SK-N-SH (cell line): ENCODE measurements around the gene MTHFD1L. TPM values are rescaled to one million over a fixed set of nuclear protein-coding genes. Genes with fewer than 3 reads are reported as not detected.

Experiments
- CTCF ChIA-PET: fragments of 300-600, 350-600 bp; formaldehyde crosslinking; extraction: SDS; loops from one replicate; lab custom pipeline; 2021; lab: Yijun Ruan, JAX
- POLR2A ChIA-PET: fragments of 350-600 bp; sonication (Branson Sonifier 250); formaldehyde crosslinking; extraction: SDS; loops from one replicate; lab custom pipeline; 2020; ENCODE audit warnings: antibody characterized with exemption, inconsistent platforms; lab: Yijun Ruan, JAX
- DNase-seq: peaks from one replicate; pipeline ENCODE4 v3.0.0; 2012
- H2AFZ ChIP-seq: fragments of 200-600 bp; sonication (generic); 2 replicates; pipeline ENCODE4 v1.8.1; 2016; ENCODE audit warnings: antibody characterized with exemption, mild to moderate bottlenecking, low read depth
- H3F3A ChIP-seq: fragments of 200-600 bp; sonication (generic); replicated peaks from 2 replicates; pipeline ENCODE3; 2016; ENCODE audit warnings: antibody characterized with exemption, mild to moderate bottlenecking; ENCODE audit not compliant: insufficient read depth
- H3K27ac ChIP-seq, 2 experiments: fragments of 200-500 bp in 1 of 2; fragments of 200-600 bp in 1 of 2; sonication (Bioruptor generic) in 1 of 2; sonication (generic), shearing (Covaris generic) in 1 of 2; 2 replicates each; pipeline versions ENCODE4 v1.5.1 to v1.6.1; 2014 to 2016; ENCODE audit warnings: low read depth in 2 of 2, inconsistent platforms in 1 of 2, low read length in 1 of 2, mild to moderate bottlenecking in 1 of 2, mixed read lengths in 1 of 2
- H3K27me3 ChIP-seq: fragments of 200-600 bp; sonication (generic), shearing (Covaris generic); 2 replicates; pipeline ENCODE4 v1.6.1; 2016; ENCODE audit warnings: mixed run types; ENCODE audit not compliant: insufficient read depth
- H3K36me3 ChIP-seq, 2 experiments: fragments of 200-500 bp in 1 of 2; fragments of 200-600 bp in 1 of 2; sonication (Bioruptor generic) in 1 of 2; sonication (generic) in 1 of 2; replicated peaks in 1 of 2; 2 replicates each; pipeline versions ENCODE3 to v1.5.1; 2014 to 2016; ENCODE audit warnings: low read length in 1 of 2, mild to moderate bottlenecking in 1 of 2; ENCODE audit not compliant: insufficient read depth in 2 of 2, control insufficient read depth in 1 of 2
- H3K4me1 ChIP-seq, 2 experiments: fragments of 200-500 bp in 1 of 2; fragments of 200-600 bp in 1 of 2; sonication (Bioruptor generic) in 1 of 2; sonication (generic), shearing (Covaris generic) in 1 of 2; 2 replicates each; pipeline versions ENCODE4 v1.5.1 to v1.6.1; 2014 to 2016; ENCODE audit warnings: low read depth in 1 of 2, low read length in 1 of 2, mixed run types in 1 of 2; ENCODE audit not compliant: insufficient read depth in 2 of 2, control insufficient read depth in 1 of 2
- H3K4me2 ChIP-seq: fragments of 200-600 bp; sonication (generic), shearing (Covaris generic); 2 replicates; pipeline ENCODE4 v1.6.1; 2017; ENCODE audit warnings: mixed run types
- H3K4me3 ChIP-seq, 2 experiments: fragments of 200-500 bp in 1 of 2; fragments of 200-600 bp in 1 of 2; sonication (Bioruptor generic) in 1 of 2; sonication (generic), shearing (Covaris generic) in 1 of 2; 2 replicates each; pipeline versions ENCODE4 v1.5.1 to v1.8.1; 2014 to 2016; ENCODE audit warnings: low read depth in 2 of 2, inconsistent platforms in 1 of 2, low read length in 1 of 2, mild to moderate bottlenecking in 1 of 2, mixed read lengths in 1 of 2, moderate library complexity in 1 of 2
- H3K79me2 ChIP-seq: fragments of 200-600 bp; sonication (generic); 2 replicates; pipeline ENCODE4 v1.8.1; 2017; ENCODE audit warnings: mild to moderate bottlenecking; ENCODE audit not compliant: insufficient read depth
- H3K9ac ChIP-seq: fragments of 200-600 bp; sonication (generic); 2 replicates; pipeline ENCODE4 v1.6.1; 2017; ENCODE audit warnings: mixed run types
- H3K9me2 ChIP-seq: fragments of 200-600 bp; sonication (generic); 2 replicates; pipeline ENCODE4 v1.6.1; 2017; ENCODE audit warnings: mixed run types
- H3K9me3 ChIP-seq: fragments of 200-600 bp; sonication (generic); 2 replicates; pipeline ENCODE4 v1.6.1; 2017; ENCODE audit warnings: mixed run types, mild to moderate bottlenecking, moderate library complexity
- H4K20me1 ChIP-seq: fragments of 200-600 bp; sonication (generic); 2 replicates; pipeline ENCODE4 v1.6.1; 2017; ENCODE audit warnings: mild to moderate bottlenecking, mixed run types; ENCODE audit not compliant: insufficient read depth
- CHD2 ChIP-seq: fragments of 150-350 bp; IDR thresholded peaks from 2 replicates; pipeline ENCODE4 v1.6.1; 2018; ENCODE audit warnings: low read length; ENCODE audit not compliant: partially characterized antibody
- ELF1 ChIP-seq: IDR thresholded peaks from 2 replicates; pipeline ENCODE4 v1.4.0; 2012
- EP300 ChIP-seq, 2 experiments: IDR thresholded peaks; 2 replicates each; pipeline versions ENCODE4 v1.4.0 to v1.6.1; 2012; ENCODE audit warnings: borderline replicate concordance in 1 of 2, low read depth in 1 of 2, low read length in 1 of 2
- EZH2phosphoT487 ChIP-seq: fragments of 200-600 bp; sonication (generic); IDR thresholded peaks from 2 replicates; pipeline ENCODE4 v1.6.1; 2017; ENCODE audit warnings: low read depth, mixed run types, mild to moderate bottlenecking, antibody characterized with exemption, moderate library complexity, borderline replicate concordance
- FOSL2 ChIP-seq: IDR thresholded peaks from 2 replicates; pipeline ENCODE4 v1.4.0; 2012; ENCODE audit warnings: low read depth, mild to moderate bottlenecking, moderate library complexity, borderline replicate concordance
- GABPA ChIP-seq: IDR thresholded peaks from 2 replicates; pipeline ENCODE4 v1.4.0; 2012; ENCODE audit warnings: low read depth, mild to moderate bottlenecking
- MAX ChIP-seq: IDR thresholded peaks from 2 replicates; pipeline ENCODE4 v1.4.0; 2012; ENCODE audit warnings: low read depth
- MEF2A ChIP-seq: IDR thresholded peaks from 2 replicates; pipeline ENCODE4 v1.4.0; 2012; ENCODE audit warnings: low read depth, borderline replicate concordance
- MXI1 ChIP-seq: IDR thresholded peaks from 2 replicates; pipeline ENCODE4 v1.6.1; 2012; ENCODE audit warnings: mild to moderate bottlenecking, low read depth, low read length, improper control_type of control experiment
- NFIC ChIP-seq: IDR thresholded peaks from 2 replicates; pipeline ENCODE4 v1.4.0; 2012; ENCODE audit warnings: borderline replicate concordance
- PBX3 ChIP-seq: IDR thresholded peaks from 2 replicates; pipeline ENCODE4; 2012
- POLR2AphosphoS5 ChIP-seq: IDR thresholded peaks from 2 replicates; pipeline ENCODE4 v1.6.1; 2012; ENCODE audit warnings: low read depth, low read length
- RAD21 ChIP-seq: IDR thresholded peaks from 2 replicates; pipeline ENCODE4 v1.6.1; 2012; ENCODE audit warnings: mild to moderate bottlenecking, low read length
- REST ChIP-seq: IDR thresholded peaks from 2 replicates; pipeline ENCODE4 v1.6.1; 2012; ENCODE audit warnings: mild to moderate bottlenecking, low read depth, low read length, moderate library complexity
- SIN3A ChIP-seq: IDR thresholded peaks from 2 replicates; pipeline ENCODE4 v1.6.1; 2012; ENCODE audit warnings: low read depth, mild to moderate bottlenecking, low read length, moderate library complexity, borderline replicate concordance
- TAF1 ChIP-seq: IDR thresholded peaks from 2 replicates; pipeline ENCODE4 v1.6.1; 2012; ENCODE audit warnings: low read depth, mild to moderate bottlenecking, low read length, moderate library complexity, borderline replicate concordance
- TCF12 ChIP-seq: IDR thresholded peaks from 2 replicates; pipeline ENCODE4 v1.4.0; 2012
- USF2 ChIP-seq: fragments of 150-350 bp; IDR thresholded peaks from 2 replicates; pipeline ENCODE4 v1.6.1; 2017; ENCODE audit warnings: antibody characterized with exemption, low read length, low read depth, borderline replicate concordance
- YY1 ChIP-seq: IDR thresholded peaks from 2 replicates; pipeline ENCODE4 v1.4.0; 2012; ENCODE audit warnings: low read depth, mild to moderate bottlenecking
- WGBS: methylation state at CpG from one replicate; pipeline ENCODE4 v1.1.6; 2017; ENCODE audit warnings: low lambda C conversion rate; 5-methylcytosine and 5-hydroxymethylcytosine counted together
- polyA plus RNA-seq, 3 experiments: library from polyadenylated mRNA; depleted of rRNA; stranded (reverse); fragments of >200 nt; gene quantifications; 2 replicates each; pipeline ENCODE4 v1.2.3, GENCODE V29; 2012

The MTHFD1L gene
- polyA plus RNA-seq, 1 of the 3 experiments (the other 2 are of a cell fraction), result 37.0 TPM

- WGBS, result 90% methylated on average over 6 of the region's 6 CpGs
- CTCF ChIA-PET, result interaction anchor here (0.9 to 5.9 kb wide), 6 partner anchors 9 to 330 kb away, joined by 4 to 26 read pairs (median 9); no protein-coding TSS in a partner anchor
- no peak for DNase-seq
- POLR2A ChIA-PET, result no interaction called here
- Histone ChIP-seq H3K27me3 (no peaks in the 10 kb centered on the region), H2AFZ (no peak overlapping the region), H3K9ac (0 out of 2 replicates have a peak overlapping the region, but pooled peaks have one; percentile 10), H3K4me1 (peaks cover 3 to 19% of the 10 kb centered on the region in 2 experiments; a peak in 2 of 4 replicates), H3K79me2 (no peaks in the 10 kb centered on the region), H3K4me2 (peak overlapping the region; percentile 31; the same call in 1 of the 2 replicates), H3K36me3 (peaks cover 2 to 13% of the 10 kb centered on the region in 2 experiments), H3K9me2 (no peaks in the 10 kb centered on the region), H4K20me1 (no peaks in the 10 kb centered on the region), H3K27ac (peak overlapping the region; percentile 26 to 74; a peak in 3 of 4 replicates), H3F3A (peaks cover 28% of the 10 kb centered on the region), H3K9me3 (no peaks in the 10 kb centered on the region), H3K4me3 (no peak overlapping the region)
- TF ChIP-seq MAX, result no peak
- no peak for TF ChIP-seq TCF12
- TF ChIP-seq YY1, result no peak
- no peak for TF ChIP-seq GABPA
- TF ChIP-seq FOSL2, result no peak
- no peak for TF ChIP-seq MXI1
- no peak for TF ChIP-seq ELF1
- TF ChIP-seq POLR2AphosphoS5, result no peak
- TF ChIP-seq CHD2, result no peak
- TF ChIP-seq PBX3, result no peak
- no peak for TF ChIP-seq MEF2A
- no peak for TF ChIP-seq EP300 (IDR thresholded peaks at IDR 0.05; ENCODE audit: borderline replicate concordance in 1 of 2, low read depth in 1 of 2, low read length in 1 of 2)
- no peak for TF ChIP-seq SIN3A
- TF ChIP-seq EZH2phosphoT487, result no peak
- TF ChIP-seq TAF1, result no peak
- TF ChIP-seq NFIC, result no peak
- no peak for TF ChIP-seq USF2
- TF ChIP-seq RAD21, result no peak
- TF ChIP-seq REST, result no peak
These were observed 139.7 kb downstream of the MTHFD1L start for GRCh38 chr6:151005164-151005563.
